Mucosa of gallbladder (tissue), 1 donor: ENCODE data around the gene LTN1. TPM values are rescaled to one million over a fixed set of nuclear protein-coding genes. Genes with fewer than 3 reads are reported as not detected.
"Not testable (repeated sequence)": the region's sequence is repeated elsewhere in the genome, so short reads cannot be mapped to it uniquely, and the experiment has no call there.

Experiments used
- DNase-seq: peaks from one replicate; pipeline ENCODE4 v3.0.0-alpha.2; 2020; ENCODE audit warnings: low spot score
- total RNA-seq: library from RNA; stranded (reverse); gene quantifications from one replicate; pipeline ENCODE4 v1.2.1, GENCODE V29; 2021
- donor health status: DM: no; HTN: no; CAD: no.

The LTN1 gene
- total RNA-seq, 1 donor from 2014 or later, result 22.1 TPM

- not testable (repeated sequence) for DNase-seq
Measured at GRCh38 chr21:28988146-28988545, 4.5 kb downstream of the LTN1 start.

GRCh38 chr21:28986677-28987076, 6.0 kb downstream of the LTN1 start:
- DNase-seq, result no peak

- DNase-seq, result no peak
Measured at GRCh38 chr21:28982637-28983036, 10.0 kb downstream of the LTN1 start.

- no peak for DNase-seq
Measured at GRCh38 chr21:28979092-28979491, 13.6 kb downstream of the LTN1 start.

GRCh38 chr21:28975397-28975796, 17.3 kb downstream of the LTN1 start:
- DNase-seq, result no peak

- DNase-seq, result no peak
Measured at GRCh38 chr21:28974531-28975227, 18.0 kb downstream of the LTN1 start.

GRCh38 chr21:28972398-28972797, 20.3 kb downstream of the LTN1 start:
- no peak for DNase-seq

- no peak for DNase-seq
Measured at GRCh38 chr21:28971171-28971570, 21.5 kb downstream of the LTN1 start.

GRCh38 chr21:28963831-28964230, 28.8 kb downstream of the LTN1 start:
- no peak for DNase-seq

- no peak for DNase-seq
Measured at GRCh38 chr21:28962465-28962864, 30.2 kb downstream of the LTN1 start.

- DNase-seq, result no peak
Measured at GRCh38 chr21:28961927-28962326, 30.8 kb downstream of the LTN1 start.

- DNase-seq, result no peak
Measured at GRCh38 chr21:28960245-28960644, 32.4 kb downstream of the LTN1 start.

- DNase-seq, result no peak
Measured at GRCh38 chr21:28959367-28960099, 33.1 kb downstream of the LTN1 start.

GRCh38 chr21:28953247-28953646, 39.4 kb downstream of the LTN1 start:
- no peak for DNase-seq

GRCh38 chr21:28952686-28953085, 40.0 kb downstream of the LTN1 start:
- no peak for DNase-seq

- no peak for DNase-seq
Measured at GRCh38 chr21:28949318-28949717, 43.4 kb downstream of the LTN1 start.

- no peak for DNase-seq
Measured at GRCh38 chr21:28944296-28944695, 48.4 kb downstream of the LTN1 start.

- DNase-seq, result no peak
Measured at GRCh38 chr21:28943631-28944030, 49.0 kb downstream of the LTN1 start.

- no peak for DNase-seq
Measured at GRCh38 chr21:28938726-28939125, 54.0 kb downstream of the LTN1 start.

GRCh38 chr21:28937737-28938136, 54.9 kb downstream of the LTN1 start:
- DNase-seq, result no peak

GRCh38 chr21:28936721-28937120, 56.0 kb downstream of the LTN1 start:
- no peak for DNase-seq

GRCh38 chr21:28936036-28936435, 56.6 kb downstream of the LTN1 start:
- no peak for DNase-seq

- no peak for DNase-seq
Measured at GRCh38 chr21:28932717-28933116, 60.0 kb downstream of the LTN1 start.
